Putamen (tissue), 1 donor: ENCODE results near the gene METTL21C.

Experiments
- DNase-seq: peaks from one replicate; pipeline ENCODE4 v3.0.0-alpha.2; 2016; ENCODE audit warnings: low spot score

Gene METTL21C

GRCh38 chr13:102694937-102695336 lies at the start of gene METTL21C:
TSS of gene METTL21C (minus strand) at chr13:102695044. CDS start at chr13:102694498, 546 bp downstream.
- DNase-seq: no peak

GRCh38 chr13:102742506-102742905 lies 47.7 kb upstream of the METTL21C start:
- no peak for DNase-seq

GRCh38 chr13:102742101-102742500 lies 47.3 kb upstream of the METTL21C start:
- DNase-seq: no peak

- DNase-seq: no peak
These were observed 34.9 kb upstream of the METTL21C start for GRCh38 chr13:102729560-102730270.

GRCh38 chr13:102726430-102726829 lies 31.6 kb upstream of the METTL21C start:
- no peak for DNase-seq

GRCh38 chr13:102724923-102725322 lies 30.1 kb upstream of the METTL21C start:
- peak; percentile 65 for DNase-seq

- DNase-seq: peak; percentile 94
These were observed 27.0 kb upstream of the METTL21C start for GRCh38 chr13:102721800-102722231.

GRCh38 chr13:102718746-102719145 lies 23.9 kb upstream of the METTL21C start:
- no peak for DNase-seq

- no peak for DNase-seq
These were observed 20.6 kb upstream of the METTL21C start for GRCh38 chr13:102715447-102715846.

- no peak for DNase-seq
These were observed 15.4 kb upstream of the METTL21C start for GRCh38 chr13:102710261-102710679.

GRCh38 chr13:102709536-102709935 lies 14.7 kb upstream of the METTL21C start:
- DNase-seq: no peak

GRCh38 chr13:102708991-102709390 lies 14.1 kb upstream of the METTL21C start:
- no peak for DNase-seq

GRCh38 chr13:102708211-102708610 lies 13.4 kb upstream of the METTL21C start:
- DNase-seq: no peak

GRCh38 chr13:102707467-102707866 lies 12.6 kb upstream of the METTL21C start:
- DNase-seq: peak; percentile 16

- no peak for DNase-seq
These were observed 9.6 kb upstream of the METTL21C start for GRCh38 chr13:102704238-102705058.

GRCh38 chr13:102703726-102704035 lies 8.8 kb upstream of the METTL21C start:
- no peak for DNase-seq

- DNase-seq: no peak
These were observed 8.3 kb upstream of the METTL21C start for GRCh38 chr13:102702965-102703725.

GRCh38 chr13:102701331-102701730 lies 6.5 kb upstream of the METTL21C start:
- no peak for DNase-seq

- no peak for DNase-seq
These were observed 5.5 kb upstream of the METTL21C start for GRCh38 chr13:102700088-102701031.

- DNase-seq: no peak
These were observed 4.7 kb upstream of the METTL21C start for GRCh38 chr13:102699504-102699903.

- DNase-seq: no peak
These were observed 3.8 kb upstream of the METTL21C start for GRCh38 chr13:102698649-102698980.
